Spleen (tissue), 11 donors: ENCODE measurements around the gene DDX60. TPM values are rescaled to one million over a fixed set of nuclear protein-coding genes. Genes with fewer than 3 reads are reported as not detected.

Experiments
- DNase-seq: peaks from one replicate; pipeline ENCODE4 v3.0.0-alpha.2; 2020
- H3K27ac ChIP-seq, 8 donors: fragments of 200-600 bp; sonication (generic) in 7 of 8; 1 replicate in 4 of 8; 2 replicates in 4 of 8; pipeline versions ENCODE4 v1.5.0 to v1.8.0; 2016 to 2021; ENCODE audit warnings: inconsistent platforms in 4 of 8, mild to moderate bottlenecking in 4 of 8, moderate library complexity in 1 of 8
- H3K27me3 ChIP-seq, 7 donors: fragments of 200-600 bp; sonication (generic) in 6 of 7; replicated peaks in 1 of 7; 1 replicate in 4 of 7; 2 replicates in 3 of 7; pipeline versions ENCODE4 v1.5.0 to v1.8.0; 2016 to 2021; ENCODE audit warnings: inconsistent platforms in 3 of 7, mild to moderate bottlenecking in 1 of 7
- H3K36me3 ChIP-seq, 6 donors: fragments of 200-600 bp; sonication (generic) in 5 of 6; 1 replicate in 4 of 6; 2 replicates in 2 of 6; pipeline versions ENCODE4 v1.5.0 to v1.8.0; 2016 to 2021; ENCODE audit warnings: inconsistent platforms in 2 of 6
- H3K4me1 ChIP-seq, 6 donors: fragments of 200-600 bp; sonication (generic) in 5 of 6; 1 replicate in 3 of 6; 2 replicates in 3 of 6; pipeline versions ENCODE4 v1.5.0 to v1.8.0; 2016 to 2021; ENCODE audit warnings: inconsistent platforms in 3 of 6
- H3K4me3 ChIP-seq, 8 donors: fragments of 200-600 bp; sonication (generic) in 7 of 8; 1 replicate in 4 of 8; 2 replicates in 4 of 8; pipeline versions ENCODE4 v1.5.0 to v1.8.0; 2016 to 2021; ENCODE audit warnings: inconsistent platforms in 4 of 8, mild to moderate bottlenecking in 4 of 8, moderate library complexity in 2 of 8
- H3K9me3 ChIP-seq, 8 donors: fragments of 200-600 bp; sonication (generic) in 7 of 8; 1 replicate in 4 of 8; 2 replicates in 4 of 8; pipeline versions ENCODE4 v1.5.0 to v1.8.0; 2016 to 2021; ENCODE audit warnings: inconsistent platforms in 4 of 8
- CTCF ChIP-seq, 11 experiments: fragments of 200-600 bp in 7 of 11; fragments of 450-650 bp in 4 of 11; sonication (generic) in 4 of 11; IDR thresholded peaks in 8 of 11; conservative IDR thresholded peaks in 3 of 11; 1 replicate in 7 of 11; 2 replicates in 4 of 11; pipeline versions ENCODE4 v1.4.0 to v1.8.0; 2016 to 2021; ENCODE audit warnings: antibody characterized with exemption in 11 of 11, inconsistent platforms in 4 of 11, mild to moderate bottlenecking in 1 of 11
- POLR2A ChIP-seq, 3 donors: fragments of 450-650 bp; IDR thresholded peaks; one replicate each; pipeline ENCODE4 v1.5.1; 2017; ENCODE audit warnings: antibody characterized with exemption in 3 of 3, mild to moderate bottlenecking in 1 of 3
- POLR2AphosphoS5 ChIP-seq, 3 donors: sonication (generic); formaldehyde crosslinking; IDR thresholded peaks; one replicate each; pipeline ENCODE4 v1.5.1; 2017; ENCODE audit warnings: antibody characterized with exemption in 3 of 3
- WGBS, 5 donors: extraction: QIAGEN DNeasy Blood & Tissue Kit in 3 of 5; methylation state at CpG; one replicate each; pipeline versions ENCODE4 v1.1.5 to v1.1.7; 2013 to 2018; 5-methylcytosine and 5-hydroxymethylcytosine counted together
- intact Hi-C: fragments of 100-400 bp; cut with DNase I; formaldehyde crosslinking; loops from one replicate; pipeline ENCODE4 v1.15.0; 2023; ENCODE audit warnings: low total_unique reads
- polyA plus RNA-seq, 3 donors: library from polyadenylated mRNA; stranded (reverse); fragments of 200-250 nt; gene quantifications; one replicate each; pipeline ENCODE4 v1.2.1, GENCODE V29; 2013
- total RNA-seq, 7 donors: library from RNA; depleted of rRNA in 3 of 7; stranded (reverse); fragments of >200 nt in 3 of 7; fragmentation: NEBNext Ultra II Directional in 4 of 7; extraction: Animal tissue kit (Norgen Biotek cat#: 25700) in 4 of 7; gene quantifications; one replicate each; pipeline versions ENCODE4 v1.1.0 to v1.2.1, GENCODE V29; 2016 to 2021
- donor health status: healthy with polysubstance abuse.
- donor health status: DM: no; HTN: no; CAD: no; lungs with moderate emphysema.
- donor health status: DM: no; HTN: no; CAD: no.
- donor health status: Bipolar disorder and iron deficiency.
- donor health status: healthy.
- donor health status: DM: no; HTN: no; CAD: no.
- donor health status: DM: yes; HTN: yes; CAD: no.

DDX60 gene
- total and polyA plus RNA-seq, 10 donors, result 7.5 to 56.2 (median 38.2) TPM

- H3K27ac ChIP-seq, result peak overlapping the region in 1 of 8 donors; percentile 24
- H3K4me1 ChIP-seq, result peaks cover 0 to 18% (median 2%) of the 10 kb centered on the region in 6 donors
- 84 to 98% (median 94%) methylated on average over 1 of the region's 1 CpG for WGBS, 5 donors
- peaks cover 0 to 83% (median 42%) of the 10 kb centered on the region in 6 donors for H3K36me3 ChIP-seq
- H3K9me3 ChIP-seq, result no peaks in the 10 kb centered on the region
- H3K4me3 ChIP-seq, result no peak overlapping the region
- no peaks in the 10 kb centered on the region for H3K27me3 ChIP-seq
- no peak for TF ChIP-seq POLR2A (IDR thresholded peaks at IDR 0.05)
- no peak for TF ChIP-seq POLR2AphosphoS5 (IDR thresholded peaks at IDR 0.05)
- no peak for TF ChIP-seq CTCF (IDR thresholded peaks at IDR 0.05 in 8 of 11, conservative IDR thresholded peaks at IDR 0.05 in 3 of 11)
- DNase-seq, result no peak
- intact Hi-C loops, result no loop called here
Measured at GRCh38 chr4:168259096-168259495, 59.5 kb downstream of the DDX60 start.

GRCh38 chr4:168257768-168258167, 60.8 kb downstream of the DDX60 start:
- no peaks in the 10 kb centered on the region for H3K27me3 ChIP-seq
- no peak for DNase-seq
- intact Hi-C loops, result no loop called here
- peaks cover 0 to 18% (median 2%) of the 10 kb centered on the region in 6 donors for H3K4me1 ChIP-seq
- no peaks in the 10 kb centered on the region for H3K9me3 ChIP-seq
- H3K36me3 ChIP-seq, result peaks cover 0 to 85% (median 55%) of the 10 kb centered on the region in 6 donors
- WGBS, 5 donors, result 35 to 58% (median 46%) methylated on average over 4 of the region's 4 CpGs
- TF ChIP-seq POLR2AphosphoS5 (IDR thresholded peaks at IDR 0.05) (no peak), CTCF (IDR thresholded peaks at IDR 0.05 in 8 of 11, conservative IDR thresholded peaks at IDR 0.05 in 3 of 11) (no peak), POLR2A (IDR thresholded peaks at IDR 0.05) (no peak)
- no peak overlapping the region for H3K4me3 ChIP-seq
- peak overlapping the region in 3 of 8 donors; percentile 24 to 40 (median 37) for H3K27ac ChIP-seq

GRCh38 chr4:168248176-168248710, 70.3 kb downstream of the DDX60 start:
- no peak for DNase-seq
- 73 to 93% (median 91%) methylated on average over 3 of the region's 3 CpGs for WGBS, 5 donors
- Histone ChIP-seq H3K9me3 (peaks cover 0 to 13% (median 9%) of the 10 kb centered on the region in 8 donors), H3K4me3 (no peak overlapping the region), H3K27ac (no peak overlapping the region), H3K4me1 (no peaks in the 10 kb centered on the region), H3K36me3 (peaks cover 0 to 100% (median 67%) of the 10 kb centered on the region in 6 donors), H3K27me3 (no peaks in the 10 kb centered on the region)
- intact Hi-C loops, result no loop called here
- TF ChIP-seq CTCF (IDR thresholded peaks at IDR 0.05 in 8 of 11, conservative IDR thresholded peaks at IDR 0.05 in 3 of 11) (no peak), POLR2A (IDR thresholded peaks at IDR 0.05) (no peak), POLR2AphosphoS5 (IDR thresholded peaks at IDR 0.05) (no peak)

GRCh38 chr4:168247603-168248002, 70.9 kb downstream of the DDX60 start:
- WGBS, 5 donors, result 90 to 95% (median 94%) methylated on average over 5 of the region's 5 CpGs
- DNase-seq, result no peak
- no peak overlapping the region for H3K27ac ChIP-seq
- peaks cover 0 to 20% (median 15%) of the 10 kb centered on the region in 8 donors for H3K9me3 ChIP-seq
- no peaks in the 10 kb centered on the region for H3K4me1 ChIP-seq
- TF ChIP-seq POLR2A (IDR thresholded peaks at IDR 0.05), result no peak
- no peak for TF ChIP-seq CTCF (IDR thresholded peaks at IDR 0.05 in 8 of 11, conservative IDR thresholded peaks at IDR 0.05 in 3 of 11)
- no peak for TF ChIP-seq POLR2AphosphoS5 (IDR thresholded peaks at IDR 0.05)
- H3K27me3 ChIP-seq, result no peaks in the 10 kb centered on the region
- peaks cover 0 to 100% (median 66%) of the 10 kb centered on the region in 6 donors for H3K36me3 ChIP-seq
- intact Hi-C loops, result no loop called here
- no peak overlapping the region for H3K4me3 ChIP-seq
